HG02970 (cell line): ENCODE data around the gene TOP1.

Experiments
- ATAC-seq: cut with Tn5 transposase; IDR thresholded peaks from one replicate; pipeline ENCODE4 v1.9.1; 2021; ENCODE audit warnings: mild to moderate bottlenecking, moderate library complexity, moderate number of reproducible peaks; ENCODE audit not compliant: unreplicated experiment, low FRiP score

The TOP1 gene

DNA sequence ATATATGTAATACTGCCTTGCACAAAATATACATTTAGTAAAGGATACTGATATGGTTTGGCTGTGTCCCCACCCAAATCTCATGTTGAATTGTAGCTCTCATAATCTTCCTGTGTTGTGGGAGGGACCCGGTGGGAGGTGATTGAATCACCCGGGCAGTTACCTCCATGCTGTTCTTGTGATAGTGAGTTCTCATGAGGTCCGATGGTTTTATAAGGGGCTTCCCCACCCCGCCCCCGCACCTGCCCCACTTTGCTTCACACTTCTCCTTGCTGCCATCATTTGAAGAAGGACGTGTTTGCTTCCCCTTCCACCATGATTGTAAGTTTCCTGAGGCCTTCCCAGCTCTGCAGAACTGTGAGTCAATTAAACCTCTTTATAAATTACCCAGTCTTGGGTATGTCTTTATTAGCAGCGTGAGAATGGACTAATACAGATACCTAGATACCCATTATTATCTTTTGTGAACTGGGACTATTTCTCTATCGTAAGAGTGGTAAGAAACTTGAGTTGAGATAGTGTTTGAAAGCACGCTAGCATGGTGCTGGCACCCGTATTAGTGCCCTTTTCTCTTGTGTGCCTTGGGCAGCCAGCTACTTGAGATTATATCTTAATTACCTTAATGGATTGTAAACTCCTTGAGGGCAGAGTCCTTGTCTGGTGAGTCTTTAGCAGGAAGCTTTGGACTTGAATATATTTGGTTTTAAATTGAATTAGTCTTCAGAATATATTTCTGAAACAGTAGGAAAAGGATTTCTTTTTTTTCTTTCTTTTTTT lies 25.6 kb downstream of the TOP1 start:
- ATAC-seq = no peak

GRCh38 chr20:41054847-41055230 lies 26.2 kb downstream of the TOP1 start:
- ATAC-seq = no peak

DNA sequence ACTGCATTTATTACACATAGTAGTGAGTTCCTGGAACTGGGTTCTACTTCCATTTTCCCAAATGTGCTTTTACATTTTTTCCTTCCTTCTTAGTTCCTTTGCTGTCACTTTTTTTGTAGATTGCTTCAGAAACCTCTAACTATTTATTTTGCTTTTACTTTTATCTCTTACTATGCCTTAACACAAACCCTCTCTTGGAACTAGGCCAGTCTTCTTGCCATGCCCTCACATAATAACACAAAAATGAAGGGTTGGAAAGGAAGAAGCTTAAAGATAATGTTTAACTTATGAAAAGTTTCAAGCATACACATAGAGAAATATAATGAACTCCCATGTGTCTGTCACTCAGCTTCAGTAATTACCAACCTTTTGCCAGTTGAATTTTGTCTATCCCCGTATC lies 27.1 kb downstream of the TOP1 start:
- no peak for ATAC-seq

- ATAC-seq = no peak
Observed at GRCh38 chr20:41057999-41058673, 29.5 kb downstream of the TOP1 start.

GRCh38 chr20:41058674-41059635 lies 30.3 kb downstream of the TOP1 start:
- ATAC-seq = no peak

DNA sequence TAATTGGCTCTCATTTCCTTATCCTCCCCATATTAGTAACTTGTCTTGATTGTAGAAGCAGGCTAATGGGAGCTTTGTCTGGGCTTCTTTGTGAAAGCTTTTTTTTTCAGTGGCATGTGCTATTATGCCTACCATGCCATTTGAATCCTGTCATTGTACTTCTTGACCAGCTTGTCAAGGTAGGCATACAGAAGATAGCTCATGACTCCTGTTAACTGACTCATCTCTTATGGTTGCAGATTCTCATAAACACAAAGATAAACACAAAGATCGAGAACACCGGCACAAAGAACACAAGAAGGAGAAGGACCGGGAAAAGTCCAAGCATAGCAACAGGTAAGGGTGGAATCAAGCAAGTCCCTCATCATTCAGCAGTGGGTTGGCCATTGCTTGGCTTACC lies 32.5 kb downstream of the TOP1 start:
- no peak for ATAC-seq

- ATAC-seq = no peak
Observed at GRCh38 chr20:41063442-41063841, 34.8 kb downstream of the TOP1 start.

- ATAC-seq = no peak
Observed at GRCh38 chr20:41064377-41064776, 35.8 kb downstream of the TOP1 start.

DNA sequence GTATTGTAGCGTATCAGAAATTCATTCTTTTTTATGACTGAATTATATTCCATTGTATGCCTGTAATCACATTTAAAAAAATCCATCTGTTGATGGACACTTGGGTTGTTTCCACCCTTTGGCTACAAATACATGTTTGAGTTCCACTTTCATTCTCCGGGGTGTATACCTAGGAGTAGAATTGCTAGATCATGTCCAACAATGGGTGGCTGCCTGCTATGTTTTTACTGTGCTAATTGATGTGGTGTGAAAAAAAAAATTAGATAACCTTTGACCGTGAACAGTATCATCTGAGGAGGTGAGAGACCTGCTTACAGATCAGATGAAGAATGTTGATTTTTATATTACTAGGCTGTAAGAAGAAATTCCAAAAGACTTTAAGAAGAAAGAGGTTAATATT lies 37.1 kb downstream of the TOP1 start:
- no peak for ATAC-seq

- ATAC-seq = no peak
Observed at GRCh38 chr20:41068806-41069205, 40.2 kb downstream of the TOP1 start.

GRCh38 chr20:41072190-41072863 lies 43.7 kb downstream of the TOP1 start:
- ATAC-seq = no peak

- ATAC-seq = no peak
Observed at GRCh38 chr20:41072915-41073314, 44.3 kb downstream of the TOP1 start.

- ATAC-seq = no peak
Observed at GRCh38 chr20:41074441-41074840, 45.8 kb downstream of the TOP1 start.

GRCh38 chr20:41076776-41077175 lies 48.2 kb downstream of the TOP1 start:
- ATAC-seq = no peak

DNA sequence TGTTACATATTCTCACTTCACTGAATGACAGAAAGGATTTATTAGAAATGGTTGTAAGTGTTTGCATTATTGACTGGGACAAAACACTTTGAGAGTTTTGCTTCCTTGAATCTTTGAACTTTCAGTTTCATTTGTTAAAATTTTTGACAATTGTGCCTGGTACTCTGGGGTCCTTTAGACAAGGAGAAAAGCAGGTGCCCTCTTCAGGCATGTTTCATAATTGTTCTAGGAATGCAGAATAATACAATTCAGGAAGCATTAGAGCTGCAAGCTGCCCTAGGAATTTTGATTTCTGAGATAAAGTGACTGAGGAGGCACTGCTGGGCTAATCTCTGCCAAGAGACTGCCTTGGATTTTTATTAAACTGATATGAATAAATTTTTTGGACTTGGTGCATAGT lies 49.7 kb downstream of the TOP1 start:
- ATAC-seq = no peak

DNA sequence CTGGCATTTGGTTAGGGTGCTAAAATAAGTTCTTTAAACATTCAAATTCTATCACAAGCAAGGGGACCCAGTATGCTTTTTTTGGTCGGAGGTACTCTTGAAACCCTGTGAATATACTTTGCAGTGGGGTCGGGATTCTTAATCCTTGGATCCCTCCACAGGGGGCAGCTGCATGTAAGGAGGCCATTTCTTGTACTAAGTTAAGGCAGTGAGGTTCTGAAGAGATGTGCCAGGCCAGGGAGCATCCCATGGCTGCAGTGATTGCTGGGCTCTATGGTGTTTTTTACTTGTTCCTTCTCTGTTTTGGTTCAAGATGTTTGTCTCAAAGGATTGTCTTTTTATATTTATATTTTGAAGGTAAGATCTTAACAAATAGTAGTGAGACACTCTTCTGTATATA lies 50.4 kb downstream of the TOP1 start:
- ATAC-seq = no peak

GRCh38 chr20:41080866-41081265 lies 52.2 kb downstream of the TOP1 start:
- no peak for ATAC-seq

DNA sequence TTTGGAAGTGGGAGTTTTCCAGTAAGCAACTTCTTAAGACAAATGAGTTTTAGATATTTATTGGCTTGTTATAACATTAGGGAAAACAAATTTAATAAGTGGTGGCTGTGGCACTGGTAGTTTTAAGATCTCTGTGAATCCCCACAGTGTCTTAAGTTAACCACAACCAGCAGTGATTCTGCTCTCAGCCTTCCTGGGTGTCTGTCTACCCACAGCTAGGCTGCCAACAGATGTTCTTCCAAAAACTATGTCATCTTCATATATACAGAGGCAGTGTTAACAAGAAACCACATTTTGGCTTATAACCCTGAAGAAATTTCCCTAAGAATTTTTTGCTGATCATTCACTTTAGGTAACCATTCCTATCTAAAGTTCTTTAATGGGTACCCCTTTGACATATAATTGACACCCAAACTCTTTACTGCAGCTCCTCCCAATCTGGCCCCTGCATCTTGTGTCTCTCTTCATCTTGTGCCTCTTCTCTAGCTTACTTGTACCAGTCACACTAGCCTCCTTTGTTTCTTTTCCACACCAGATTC lies 52.7 kb downstream of the TOP1 start:
- no peak for ATAC-seq

DNA sequence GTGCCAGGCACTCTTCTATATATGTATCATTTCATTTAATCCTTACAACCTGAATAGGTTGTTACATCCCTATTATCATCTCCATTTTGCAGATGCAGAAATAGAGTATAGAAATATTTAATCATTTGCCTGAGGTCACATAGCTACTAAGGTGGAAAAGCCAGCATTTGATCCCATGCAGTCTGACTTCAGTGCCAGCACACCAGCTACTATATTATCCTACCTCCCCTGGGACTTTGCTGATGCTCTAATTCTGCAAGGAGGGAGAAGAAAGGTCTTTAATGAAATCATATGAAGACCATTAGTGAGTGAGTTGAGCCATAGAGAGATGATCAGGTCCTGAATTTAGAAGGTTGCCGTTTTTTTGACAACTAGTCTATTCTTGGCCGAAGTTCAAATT lies 53.7 kb downstream of the TOP1 start:
- ATAC-seq = no peak

DNA sequence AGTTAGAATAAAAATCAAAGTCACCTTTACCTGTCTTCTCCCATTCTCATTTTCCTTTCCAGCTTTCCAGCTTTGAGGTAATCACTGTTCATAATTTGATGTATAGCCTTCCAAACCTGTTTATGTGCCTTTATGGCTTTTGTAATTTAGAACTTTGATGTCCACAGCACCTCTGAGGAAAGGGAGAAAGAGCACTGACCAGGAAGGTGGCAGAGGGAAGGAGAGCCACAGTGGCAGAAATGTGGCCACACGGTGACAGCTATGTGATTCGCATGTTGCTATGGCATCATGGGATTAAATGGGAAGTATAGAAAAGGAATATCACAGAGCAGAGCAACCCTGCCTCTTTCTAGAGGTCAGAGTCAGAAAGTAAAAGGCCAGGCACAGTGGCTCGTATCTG lies 57.0 kb downstream of the TOP1 start:
- ATAC-seq = no peak
